IMR-90 (cell line): ENCODE data around the gene ACY1. TPM values are rescaled to one million over a fixed set of nuclear protein-coding genes. Genes with fewer than 3 reads are reported as not detected.

Experiments used
- ATAC-seq: fragments of 200-7000 bp; cut with Tn5 transposase; 2 replicates; pipeline ENCODE4 v1.9.1; 2020; ENCODE audit warnings: low read depth, mild to moderate bottlenecking, moderate library complexity
- BruUV-seq: library from RNA; stranded (reverse); fragments of 400-500 nt; replicated peaks from 2 replicates; lab custom pipeline; 2021; lab: Mats Ljungman, UMichigan
- CTCF ChIA-PET: fragments of 300-600 bp; formaldehyde crosslinking; extraction: SDS; loops from one replicate; lab custom pipeline; 2021; ENCODE audit warnings: antibody characterized with exemption; lab: Yijun Ruan, JAX
- POLR2A ChIA-PET: fragments of 300-600 bp; sonication (Branson Sonifier 250); formaldehyde crosslinking; loops from one replicate; lab custom pipeline; 2022; ENCODE audit warnings: antibody characterized with exemption; ENCODE audit not compliant: unreplicated experiment; lab: Charles Lee
- DNase-seq: peaks from one replicate; pipeline ENCODE4 v3.0.0; 2013
- H2AFZ ChIP-seq: replicated peaks from 2 replicates; pipeline ENCODE3; 2013; ENCODE audit warnings: low read length, mild to moderate bottlenecking; ENCODE audit not compliant: poor library complexity
- H2AK5ac ChIP-seq: 2 replicates; pipeline ENCODE4 v1.6.1; 2013; ENCODE audit warnings: low read depth, low read length, inconsistent platforms
- H2AK9ac ChIP-seq: replicated peaks from 2 replicates; pipeline ENCODE3; 2013; ENCODE audit warnings: mild to moderate bottlenecking, low read depth, low read length, moderate library complexity; ENCODE audit not compliant: poor library complexity
- H2BK120ac ChIP-seq: 2 replicates; pipeline ENCODE4 v1.6.1; 2013; ENCODE audit warnings: low read depth, low read length, inconsistent platforms
- H2BK15ac ChIP-seq: 3 replicates; pipeline ENCODE4 v1.6.1; 2013; ENCODE audit warnings: low read depth, low read length, inconsistent platforms
- H2BK20ac ChIP-seq: 2 replicates; pipeline ENCODE4 v1.6.1; 2013; ENCODE audit warnings: low read depth, mild to moderate bottlenecking, inconsistent platforms, low read length, moderate library complexity
- H2BK5ac ChIP-seq: 2 replicates; pipeline ENCODE4 v1.6.1; 2013; ENCODE audit warnings: mild to moderate bottlenecking, low read depth, low read length, inconsistent platforms; ENCODE audit not compliant: poor library complexity, severe bottlenecking
- H3K14ac ChIP-seq: replicated peaks from 2 replicates; pipeline ENCODE4 v1.6.1; 2013; ENCODE audit warnings: low read depth, low read length, inconsistent platforms
- H3K18ac ChIP-seq: 2 replicates; pipeline ENCODE4 v1.6.1; 2013; ENCODE audit warnings: low read depth, low read length, control low read depth
- H3K23ac ChIP-seq: 2 replicates; pipeline ENCODE4 v1.6.1; 2013; ENCODE audit warnings: low read depth, low read length, inconsistent platforms
- H3K27ac ChIP-seq: 2 replicates; pipeline ENCODE4 v1.5.1; 2013; ENCODE audit warnings: mild to moderate bottlenecking, control low read depth, low read length; ENCODE audit not compliant: insufficient read depth
- H3K27me3 ChIP-seq: 2 replicates; pipeline ENCODE4 v1.6.1; 2013; ENCODE audit warnings: low read length; ENCODE audit not compliant: control insufficient read depth, insufficient read depth
- H3K36me3 ChIP-seq: 2 replicates; pipeline ENCODE4 v1.6.1; 2013; ENCODE audit warnings: low read length, mixed read lengths; ENCODE audit not compliant: control insufficient read depth, insufficient read depth
- H3K4ac ChIP-seq: 2 replicates; pipeline ENCODE4 v1.6.1; 2013; ENCODE audit warnings: low read depth, low read length, inconsistent platforms
- H3K4me1 ChIP-seq: 2 replicates; pipeline ENCODE4 v1.6.1; 2013; ENCODE audit warnings: low read length, mixed read lengths; ENCODE audit not compliant: control insufficient read depth, insufficient read depth
- H3K4me2 ChIP-seq: 2 replicates; pipeline ENCODE4 v1.6.1; 2013; ENCODE audit warnings: low read depth, mild to moderate bottlenecking, control low read depth, low read length, moderate library complexity
- H3K4me3 ChIP-seq: 2 replicates; pipeline ENCODE4 v1.5.1; 2013; ENCODE audit warnings: low read depth, mild to moderate bottlenecking, control low read depth, low read length, moderate library complexity; ENCODE audit not compliant: insufficient read depth
- H3K56ac ChIP-seq: 2 replicates; pipeline ENCODE4 v1.6.1; 2013; ENCODE audit warnings: low read length, inconsistent platforms; ENCODE audit not compliant: insufficient read depth; ENCODE audit errors: extremely low read depth
- H3K79me1 ChIP-seq, 2 experiments: 2 replicates each; pipeline ENCODE4 v1.6.1; 2013; ENCODE audit warnings: low read length in 2 of 2, inconsistent platforms in 1 of 2, low read depth in 1 of 2
- H3K9ac ChIP-seq: 2 replicates; pipeline ENCODE4 v1.6.1; 2013; ENCODE audit warnings: low read depth, low read length, control low read depth
- H3K9me1 ChIP-seq: 2 replicates; pipeline ENCODE4 v1.6.1; 2013; ENCODE audit warnings: low read length, inconsistent platforms; ENCODE audit not compliant: insufficient read depth
- H3K9me3 ChIP-seq: 2 replicates; pipeline ENCODE4 v1.6.1; 2013; ENCODE audit warnings: low read length; ENCODE audit not compliant: control insufficient read depth, insufficient read depth
- H4K20me1 ChIP-seq: 2 replicates; pipeline ENCODE4 v1.6.1; 2013; ENCODE audit warnings: low read length, inconsistent platforms; ENCODE audit not compliant: insufficient read depth
- H4K5ac ChIP-seq: 2 replicates; pipeline ENCODE4 v1.6.1; 2013; ENCODE audit warnings: mild to moderate bottlenecking, low read depth, low read length, control low read depth
- H4K8ac ChIP-seq, 2 experiments: 2 replicates each; pipeline ENCODE4 v1.6.1; 2013; ENCODE audit warnings: low read depth in 2 of 2, low read length in 2 of 2, control low read depth in 1 of 2, inconsistent platforms in 1 of 2
- H4K91ac ChIP-seq: 2 replicates; pipeline ENCODE4 v1.6.1; 2013; ENCODE audit warnings: low read depth, low read length, inconsistent platforms; ENCODE audit not compliant: insufficient read depth
- BHLHE40 ChIP-seq: fragments of 150-350 bp; IDR thresholded peaks from 2 replicates; pipeline ENCODE4 v1.6.1; 2016; ENCODE audit warnings: mild to moderate bottlenecking, low read depth, low read length
- CEBPB ChIP-seq: IDR thresholded peaks from 2 replicates; pipeline ENCODE4 v1.6.1; 2012; ENCODE audit warnings: low read depth, low read length, improper control_type of control experiment
- CHD1 ChIP-seq: IDR thresholded peaks from 2 replicates; pipeline ENCODE4 v1.6.1; 2012; ENCODE audit warnings: low read depth, low read length, improper control_type of control experiment
- CTCF ChIP-seq: conservative IDR thresholded peaks from 2 replicates; pipeline ENCODE4 v1.5.1; 2012; ENCODE audit warnings: mild to moderate bottlenecking, low read depth, low read length, improper control_type of control experiment
- ELK1 ChIP-seq: fragments of 150-350 bp; IDR thresholded peaks from 2 replicates; pipeline ENCODE4 v1.6.1; 2016; ENCODE audit warnings: low read depth, mild to moderate bottlenecking, low read length, moderate library complexity, borderline replicate concordance
- FOS ChIP-seq: fragments of 150-350 bp; IDR thresholded peaks from 2 replicates; pipeline ENCODE4 v1.6.1; 2016; ENCODE audit warnings: low read depth, low read length
- MAFK ChIP-seq: IDR thresholded peaks from 2 replicates; pipeline ENCODE4 v1.6.1; 2012; ENCODE audit warnings: low read depth, low read length, improper control_type of control experiment
- MAZ ChIP-seq: IDR thresholded peaks from 2 replicates; pipeline ENCODE4 v1.6.1; 2012; ENCODE audit warnings: low read depth, mild to moderate bottlenecking, low read length, improper control_type of control experiment, moderate library complexity, borderline replicate concordance
- MXI1 ChIP-seq: IDR thresholded peaks from 2 replicates; pipeline ENCODE4 v1.6.1; 2012; ENCODE audit warnings: low read depth, mild to moderate bottlenecking, low read length, moderate library complexity, borderline replicate concordance
- NFE2L2 ChIP-seq: fragments of 150-350 bp; IDR thresholded peaks from 2 replicates; pipeline ENCODE4 v1.6.1; 2016; ENCODE audit warnings: low read depth, mild to moderate bottlenecking, low read length
- POLR2A ChIP-seq: IDR thresholded peaks from 2 replicates; pipeline ENCODE4 v1.6.1; 2012; ENCODE audit warnings: mild to moderate bottlenecking, low read depth, low read length
- RAD21 ChIP-seq: IDR thresholded peaks from 2 replicates; pipeline ENCODE4 v1.6.1; 2012; ENCODE audit warnings: low read length, improper control_type of control experiment
- RCOR1 ChIP-seq: IDR thresholded peaks from 2 replicates; pipeline ENCODE4 v1.6.1; 2012; ENCODE audit warnings: mild to moderate bottlenecking, low read length, improper control_type of control experiment; ENCODE audit not compliant: insufficient replicate concordance
- RFX5 ChIP-seq: IDR thresholded peaks from 2 replicates; pipeline ENCODE4 v1.8.0; 2012; ENCODE audit warnings: low read depth, mild to moderate bottlenecking, low read length, moderate library complexity
- SMC3 ChIP-seq: fragments of 150-350 bp; IDR thresholded peaks from 2 replicates; pipeline ENCODE4 v1.6.1; 2016; ENCODE audit warnings: low read depth, mild to moderate bottlenecking, antibody characterized with exemption, low read length, moderate library complexity
- WGBS, 2 experiments: methylation state at CpG; one replicate each; pipeline versions ENCODE4 v1.1.5 to v1.1.7; 2013; ENCODE audit warnings: missing lambda C conversion rate in 2 of 2; ENCODE audit not compliant: insufficient read length in 1 of 2; ENCODE audit errors: extremely low coverage in 2 of 2; 5-methylcytosine and 5-hydroxymethylcytosine counted together
- dilution Hi-C: fragments of 300-500 bp; cut with HindIII; formaldehyde crosslinking; loops from one replicate; pipeline ENCODE4 v1.14.3; 2018; ENCODE audit warnings: low sequenced_read_pairs; ENCODE audit not compliant: unreplicated experiment
- in situ Hi-C: fragments of 300-500 bp; cut with MboI; formaldehyde crosslinking; loops from 3 replicates; pipeline ENCODE4 v1.14.3; 2019; ENCODE audit warnings: low sequenced_read_pairs, inconsistent platforms, mixed read lengths
- intact Hi-C: fragments of 100-400 bp; cut with micrococcal nuclease; formaldehyde crosslinking; loops from 2 replicates; pipeline ENCODE4 v1.10.0; 2022
- polyA plus RNA-seq, 3 experiments: library from polyadenylated mRNA; depleted of rRNA; stranded (reverse); fragments of >200 nt; gene quantifications; 2 replicates each; pipeline ENCODE4 v1.2.3, GENCODE V29; 2012; ENCODE audit warnings: low replicate concordance in 1 of 3
- total RNA-seq: library from RNA; depleted of rRNA; stranded (reverse); fragments of >200 nt; gene quantifications from 2 replicates; pipeline ENCODE4 v1.2.3, GENCODE V29; 2012

ACY1 gene
- total and polyA plus RNA-seq, 2 of the 4 experiments (the other 2 are of a cell fraction): 22.0 to 47.1 TPM

GRCh38 chr3:51974277-51974962, 8.9 kb upstream of the ACY1 start:
- DNase-seq: no peak
- H4K5ac ChIP-seq: peak overlapping the region; percentile 95
- peak overlapping the region; percentile 43 for H3K27ac ChIP-seq
- peaks cover 13% of the 10 kb centered on the region for H3K4me1 ChIP-seq
- ChIA-PET CTCF (interaction anchor here (0.5 to 1.3 kb wide), 7 partner anchors 8 to 37 kb away, joined by 3 to 10 read pairs (median 4); partner anchors contain the start of gene ACY1), POLR2A (no interaction called here)
- no peaks in the 10 kb centered on the region; the same call in 1 of the 2 replicates for H3K36me3 ChIP-seq
- H2AK5ac ChIP-seq: peak overlapping the region; percentile 95
- peak overlapping the region; percentile 50 for H3K18ac ChIP-seq
- intact Hi-C loops: loop anchor here (1.0 kb wide), 1 partner anchor 32 kb away; the partner anchor contains the start of gene PARP3
- dilution Hi-C loops: no loop called here
- H3K9me3 ChIP-seq: no peaks in the 10 kb centered on the region
- peak overlapping the region; percentile 44 for H3K4me3 ChIP-seq
- H3K56ac ChIP-seq: peak overlapping the region; percentile 68; the same call in 1 of the 2 replicates
- peak overlapping the region; percentile 90 to 98 for H4K8ac ChIP-seq
- peak overlapping the region; percentile 71 for H2AK9ac ChIP-seq
- peak; percentile 1 for ATAC-seq
- peak overlapping the region; percentile 95 for H3K4ac ChIP-seq
- H3K4me2 ChIP-seq: peak overlapping the region; percentile 93
- no peak for TF ChIP-seq CTCF
- no peak for TF ChIP-seq MAFK
- no peak for TF ChIP-seq POLR2A
- TF ChIP-seq FOS: no peak
- TF ChIP-seq BHLHE40: no peak
- no peak for TF ChIP-seq CHD1
- TF ChIP-seq SMC3: no peak
- TF ChIP-seq ELK1: no peak
- TF ChIP-seq RCOR1: no peak
- no peak for TF ChIP-seq RFX5
- no peak for TF ChIP-seq NFE2L2
- no peak for TF ChIP-seq MXI1
- no peak for TF ChIP-seq MAZ
- TF ChIP-seq CEBPB: no peak
- TF ChIP-seq RAD21: no peak
- 34% methylated on average over 16 of the region's 30 CpGs; no CpG with 5 or more reads in 1 of the 2 experiments for WGBS, 2 experiments
- H3K23ac ChIP-seq: peak overlapping the region; percentile 95
- peak overlapping the region; percentile 91 for H4K91ac ChIP-seq
- H3K9ac ChIP-seq: peak overlapping the region; percentile 61
- no peaks in the 10 kb centered on the region for H3K27me3 ChIP-seq
- H2AFZ ChIP-seq: peak overlapping the region; percentile 97
- in situ Hi-C loops: loop anchor here (25.0 kb wide), 1 partner anchor 1637 kb away; the partner anchor contains the start of genes RASSF1, TUSC2 and ZMYND10
- peak overlapping the region; percentile 68 for H2BK120ac ChIP-seq
- no TSS peak for BruUV-seq
- H4K20me1 ChIP-seq: peaks cover 4% of the 10 kb centered on the region; the same call in 1 of the 2 replicates
- peak overlapping the region; percentile 92 for H3K14ac ChIP-seq
- H3K79me1 ChIP-seq: peaks cover 10 to 37% of the 10 kb centered on the region in 2 experiments; a peak in 3 of 4 replicates
- peaks cover 12% of the 10 kb centered on the region for H3K9me1 ChIP-seq
- peak overlapping the region; percentile 70 for H2BK5ac ChIP-seq
- H2BK20ac ChIP-seq: peak overlapping the region; percentile 72; the same call in 1 of the 2 replicates
- H2BK15ac ChIP-seq: peak overlapping the region; percentile 84
